Glutamatergic neuron (in vitro differentiated cells): ENCODE results near the gene BRF1. TPM values are rescaled to one million over a fixed set of nuclear protein-coding genes. Genes with fewer than 3 reads are reported as not detected.

Experiments
- DNase-seq: peaks from one replicate; pipeline ENCODE4 v3.0.0; 2022
- H3K27ac Mint-ChIP-seq: one replicate; pipeline ENCODE4 v1.8.0; 2020; ENCODE audit warnings: mild to moderate bottlenecking, mixed read lengths, inconsistent platforms; ENCODE audit not compliant: unreplicated experiment
- H3K27me3 Mint-ChIP-seq: one replicate; pipeline ENCODE4 v1.8.0; 2020; ENCODE audit warnings: mild to moderate bottlenecking, moderate library complexity, mixed read lengths, inconsistent platforms; ENCODE audit not compliant: unreplicated experiment
- H3K36me3 Mint-ChIP-seq: one replicate; pipeline ENCODE4 v1.8.0; 2020; ENCODE audit warnings: mild to moderate bottlenecking, mixed read lengths, inconsistent platforms; ENCODE audit not compliant: unreplicated experiment
- H3K4me1 Mint-ChIP-seq: one replicate; pipeline ENCODE4 v1.8.0; 2020; ENCODE audit warnings: mild to moderate bottlenecking, low read depth, mixed read lengths, inconsistent platforms; ENCODE audit not compliant: unreplicated experiment
- H3K4me3 Mint-ChIP-seq: one replicate; pipeline ENCODE4 v1.8.0; 2020; ENCODE audit warnings: mild to moderate bottlenecking, mixed read lengths, inconsistent platforms; ENCODE audit not compliant: unreplicated experiment
- H3K9me3 Mint-ChIP-seq: one replicate; pipeline ENCODE4 v1.8.0; 2020; ENCODE audit warnings: mild to moderate bottlenecking, moderate library complexity, mixed read lengths, inconsistent platforms; ENCODE audit not compliant: unreplicated experiment
- long read RNA-seq: library from polyadenylated mRNA; unstranded; transcript quantifications from one replicate; pipeline ENCODE4 v2.0.0, GENCODE V29; 2020; ENCODE audit not compliant: unreplicated experiment
- total RNA-seq: library from RNA; stranded (reverse); fragmentation: NEBNext Ultra II Directional; extraction: Animal tissue kit (Norgen Biotek cat#: 25700); gene quantifications from one replicate; pipeline ENCODE4 v1.2.1, GENCODE V29; 2021; ENCODE audit not compliant: unreplicated experiment
- TF ChIP-seq, protein P1 (sequence below): fragments of 200-600 bp; sonication (generic); IDR thresholded peaks from one replicate; pipeline ENCODE4 v1.5.0; 2021; ENCODE audit not compliant: partially characterized antibody, unreplicated experiment

BRF1 gene, protein sequence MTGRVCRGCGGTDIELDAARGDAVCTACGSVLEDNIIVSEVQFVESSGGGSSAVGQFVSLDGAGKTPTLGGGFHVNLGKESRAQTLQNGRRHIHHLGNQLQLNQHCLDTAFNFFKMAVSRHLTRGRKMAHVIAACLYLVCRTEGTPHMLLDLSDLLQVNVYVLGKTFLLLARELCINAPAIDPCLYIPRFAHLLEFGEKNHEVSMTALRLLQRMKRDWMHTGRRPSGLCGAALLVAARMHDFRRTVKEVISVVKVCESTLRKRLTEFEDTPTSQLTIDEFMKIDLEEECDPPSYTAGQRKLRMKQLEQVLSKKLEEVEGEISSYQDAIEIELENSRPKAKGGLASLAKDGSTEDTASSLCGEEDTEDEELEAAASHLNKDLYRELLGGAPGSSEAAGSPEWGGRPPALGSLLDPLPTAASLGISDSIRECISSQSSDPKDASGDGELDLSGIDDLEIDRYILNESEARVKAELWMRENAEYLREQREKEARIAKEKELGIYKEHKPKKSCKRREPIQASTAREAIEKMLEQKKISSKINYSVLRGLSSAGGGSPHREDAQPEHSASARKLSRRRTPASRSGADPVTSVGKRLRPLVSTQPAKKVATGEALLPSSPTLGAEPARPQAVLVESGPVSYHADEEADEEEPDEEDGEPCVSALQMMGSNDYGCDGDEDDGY
- total RNA-seq = 54.6 TPM
- long read RNA-seq, partial matches to known transcripts = 2 of 4 reads
- long read RNA-seq, other reads (novel, unspliced or antisense) = 1 of 4 reads

DNA sequence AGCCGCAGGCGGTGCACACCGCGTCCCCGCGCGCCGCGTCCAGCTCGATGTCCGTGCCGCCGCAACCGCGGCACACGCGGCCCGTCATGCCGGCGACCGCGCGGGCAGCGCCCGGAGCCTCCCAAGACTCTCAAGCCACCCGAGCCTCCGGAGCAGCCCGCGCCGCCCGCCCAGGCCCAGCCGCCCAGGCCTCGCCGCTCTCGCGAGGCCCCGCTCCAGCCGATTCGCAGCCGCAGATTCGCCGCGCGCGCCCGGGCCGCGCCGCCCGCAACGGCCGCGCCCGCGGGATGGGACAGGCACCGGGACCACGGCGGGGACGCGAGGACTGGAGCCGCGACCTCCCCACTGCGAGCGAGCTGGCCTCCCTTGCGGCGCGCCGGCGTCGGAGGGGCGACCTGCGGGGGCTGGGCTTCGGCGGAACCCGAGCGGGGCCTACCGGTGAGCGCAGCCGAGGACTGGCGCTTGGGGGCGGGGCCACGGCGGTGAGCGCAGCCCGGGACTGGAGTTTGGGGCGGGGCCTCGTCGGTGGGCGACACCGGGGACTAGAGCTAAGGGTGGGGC is at the start of gene BRF1:
BRF1 (minus strand) TSS at position 460 of the 561 bp plus-strand sequence; CDS start at position 88, 372 bp downstream.
- Mint-ChIP-seq H3K4me3 (peak within 1 kb of the TSS; percentile 93), H3K9me3 (peaks cover 16% of the 10 kb centered on the region), H3K4me1 (no peaks in the 10 kb centered on the region), H3K27me3 (peaks cover 8% of the 10 kb centered on the region), H3K36me3 (peaks cover 8% of the 10 kb centered on the region), H3K27ac (peak within 1 kb of the TSS; percentile 85)
- TF ChIP-seq, protein P1, sequence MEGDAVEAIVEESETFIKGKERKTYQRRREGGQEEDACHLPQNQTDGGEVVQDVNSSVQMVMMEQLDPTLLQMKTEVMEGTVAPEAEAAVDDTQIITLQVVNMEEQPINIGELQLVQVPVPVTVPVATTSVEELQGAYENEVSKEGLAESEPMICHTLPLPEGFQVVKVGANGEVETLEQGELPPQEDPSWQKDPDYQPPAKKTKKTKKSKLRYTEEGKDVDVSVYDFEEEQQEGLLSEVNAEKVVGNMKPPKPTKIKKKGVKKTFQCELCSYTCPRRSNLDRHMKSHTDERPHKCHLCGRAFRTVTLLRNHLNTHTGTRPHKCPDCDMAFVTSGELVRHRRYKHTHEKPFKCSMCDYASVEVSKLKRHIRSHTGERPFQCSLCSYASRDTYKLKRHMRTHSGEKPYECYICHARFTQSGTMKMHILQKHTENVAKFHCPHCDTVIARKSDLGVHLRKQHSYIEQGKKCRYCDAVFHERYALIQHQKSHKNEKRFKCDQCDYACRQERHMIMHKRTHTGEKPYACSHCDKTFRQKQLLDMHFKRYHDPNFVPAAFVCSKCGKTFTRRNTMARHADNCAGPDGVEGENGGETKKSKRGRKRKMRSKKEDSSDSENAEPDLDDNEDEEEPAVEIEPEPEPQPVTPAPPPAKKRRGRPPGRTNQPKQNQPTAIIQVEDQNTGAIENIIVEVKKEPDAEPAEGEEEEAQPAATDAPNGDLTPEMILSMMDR = no peak
- DNase-seq = peak; percentile 97

DNA sequence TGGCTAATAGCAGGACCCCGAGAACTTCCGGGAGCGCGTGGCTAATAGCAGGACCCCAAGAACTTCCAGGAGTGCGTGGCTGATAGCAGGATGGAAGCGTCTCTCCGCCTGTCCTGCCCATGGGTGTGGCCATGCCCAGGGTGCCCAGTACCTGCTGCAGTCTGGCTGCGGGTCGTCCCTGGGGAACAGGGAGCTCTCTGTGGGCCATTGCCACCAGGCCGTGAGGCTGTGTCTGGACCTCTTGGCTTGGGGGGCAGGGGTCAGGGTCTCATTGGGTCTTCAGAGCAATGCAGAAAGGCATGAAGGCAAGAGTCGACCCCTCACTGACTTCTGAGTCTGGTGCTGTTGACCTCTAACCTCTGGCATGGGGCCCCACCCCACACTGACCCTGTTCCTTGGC is 49.2 kb upstream of the BRF1 start:
- Mint-ChIP-seq H3K36me3 (peaks cover 6% of the 10 kb centered on the region), H3K4me1 (peaks cover 3% of the 10 kb centered on the region), H3K4me3 (no peak overlapping the region), H3K27me3 (peaks cover 12% of the 10 kb centered on the region), H3K9me3 (peaks cover 7% of the 10 kb centered on the region), H3K27ac (no peak overlapping the region)
- TF ChIP-seq, protein P1 = no peak
- DNase-seq = no peak

DNA sequence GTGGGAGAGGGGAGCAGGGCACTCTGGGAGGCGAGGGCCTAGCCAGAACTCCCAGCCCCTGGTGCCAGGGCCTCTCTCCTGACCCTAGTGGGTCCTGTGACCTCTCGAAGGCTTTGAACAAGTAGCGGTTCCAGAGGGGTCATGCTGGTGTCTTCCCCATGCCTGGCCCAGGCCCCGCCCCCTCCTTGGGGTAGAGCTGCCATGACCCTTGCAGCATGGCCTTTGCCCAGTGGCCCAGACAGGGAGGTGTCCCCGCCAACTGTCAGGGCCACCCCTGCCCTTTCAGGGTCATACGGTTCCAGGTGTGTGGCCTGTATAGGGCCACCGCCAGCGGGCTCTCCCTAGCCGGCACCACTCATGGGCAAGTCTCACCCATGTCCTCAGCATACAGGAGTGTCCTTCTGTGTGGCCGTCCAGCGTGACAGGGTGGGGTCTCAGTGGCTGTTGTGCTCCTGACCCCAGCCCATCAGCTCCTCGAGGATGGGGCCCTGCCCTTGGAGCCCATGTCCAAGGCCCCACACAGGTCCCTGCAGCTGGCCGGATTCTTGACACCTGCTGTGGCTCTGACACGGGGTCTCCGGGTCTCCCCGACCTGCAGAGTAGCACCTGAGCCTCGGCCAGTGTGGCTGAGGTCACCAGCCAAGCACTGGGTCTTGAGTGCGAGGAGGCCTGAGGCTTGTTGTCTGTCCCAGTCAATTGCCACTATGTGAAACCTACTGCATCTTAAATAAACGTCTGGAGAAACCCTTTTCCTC is 48.3 kb upstream of the BRF1 start:
- TF ChIP-seq, protein P1 = no peak
- H3K9me3 Mint-ChIP-seq = peaks cover 8% of the 10 kb centered on the region
- DNase-seq = no peak
- H3K27ac Mint-ChIP-seq = no peak overlapping the region
- peaks cover 6% of the 10 kb centered on the region for H3K36me3 Mint-ChIP-seq
- H3K4me1 Mint-ChIP-seq = peaks cover 3% of the 10 kb centered on the region
- H3K27me3 Mint-ChIP-seq = peaks cover 12% of the 10 kb centered on the region
- no peak overlapping the region for H3K4me3 Mint-ChIP-seq

DNA sequence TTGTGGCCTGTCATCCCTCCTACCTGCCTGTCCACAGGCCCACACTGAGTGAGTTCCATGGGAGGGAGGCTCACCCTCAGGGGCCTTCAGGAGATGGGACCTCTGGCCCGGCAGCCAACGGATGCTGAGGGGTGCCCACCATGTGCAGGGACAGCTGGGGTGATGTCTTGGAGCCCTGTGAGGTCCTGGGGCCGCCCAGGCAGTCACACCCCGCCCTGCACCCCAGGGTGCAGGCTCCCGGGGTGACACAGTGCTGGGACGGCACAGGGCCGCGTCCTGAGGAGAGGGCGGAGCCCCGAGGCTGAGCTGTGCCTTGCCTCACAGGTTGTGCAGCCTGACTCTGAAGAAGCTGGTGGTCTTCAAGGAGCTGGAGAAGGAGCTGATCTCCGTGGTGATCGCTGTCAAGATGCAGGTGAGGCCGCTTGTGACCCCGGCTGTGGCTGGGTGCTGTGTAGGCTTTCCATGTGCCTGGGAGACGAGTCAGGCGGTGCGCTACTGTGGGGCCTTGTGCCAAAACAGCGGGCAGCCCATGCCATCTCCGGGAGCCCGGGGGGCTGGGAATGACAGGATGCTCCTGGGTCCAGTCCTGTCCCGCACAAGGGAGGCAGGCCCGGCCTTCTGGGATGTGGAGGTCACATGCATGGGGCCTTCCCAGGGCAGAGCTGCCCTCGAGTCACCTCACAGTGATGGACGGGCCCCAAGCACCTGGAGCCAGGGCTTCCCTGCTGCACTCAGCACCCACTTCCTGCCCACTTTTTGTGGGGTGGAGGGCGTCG is 47.6 kb upstream of the BRF1 start:
- peaks cover 4% of the 10 kb centered on the region for H3K4me1 Mint-ChIP-seq
- TF ChIP-seq, protein P1 = no peak
- H3K9me3 Mint-ChIP-seq = peaks cover 7% of the 10 kb centered on the region
- no peak for DNase-seq
- peaks cover 6% of the 10 kb centered on the region for H3K36me3 Mint-ChIP-seq
- no peak overlapping the region for H3K4me3 Mint-ChIP-seq
- H3K27ac Mint-ChIP-seq = no peak overlapping the region
- peaks cover 12% of the 10 kb centered on the region for H3K27me3 Mint-ChIP-seq
